GM12878 (cell line): ENCODE results near the gene AIG1. TPM values are rescaled to one million over a fixed set of nuclear protein-coding genes. Genes with fewer than 3 reads are reported as not detected.

ENCODE experiments used
- ATAC-seq: fragments of 200-7000 bp; cut with Tn5 transposase; 3 replicates; pipeline ENCODE4 v1.9.1; 2020; ENCODE audit warnings: mild to moderate bottlenecking, moderate library complexity
- BruUV-seq: library from RNA; stranded (reverse); fragments of 400-500 nt; replicated peaks from 2 replicates; lab custom pipeline; 2021; lab: Mats Ljungman, UMichigan
- CTCF ChIA-PET: fragments of 300-600 bp; sonication (Branson Sonifier 250); formaldehyde crosslinking; extraction: SDS; loops from one replicate; lab custom pipeline; 2021; ENCODE audit warnings: inconsistent platforms; lab: Yijun Ruan, JAX
- POLR2A ChIA-PET: fragments of 350-600 bp; formaldehyde crosslinking; extraction: SDS; loops from one replicate; lab custom pipeline; 2021; ENCODE audit warnings: inconsistent platforms; lab: Charles Lee
- RAD21 ChIA-PET: fragments of 300-600 bp; sonication (Branson Sonifier 250); formaldehyde crosslinking; loops from one replicate; lab custom pipeline; 2023; ENCODE audit warnings: antibody characterized with exemption; ENCODE audit not compliant: unreplicated experiment; lab: Charles Lee
- SMC1A ChIA-PET: fragments of 300-600 bp; sonication (Branson Sonifier 250); formaldehyde crosslinking; loops from one replicate; lab custom pipeline; 2023; ENCODE audit not compliant: unreplicated experiment, uncharacterized antibody; lab: Charles Lee
- DNase-seq: peaks from one replicate; pipeline ENCODE4 v3.0.0-alpha.2; 2011; ENCODE audit warnings: low read depth, low spot score
- FAIRE-seq: peaks from 3 replicates; lab custom pipeline; 2011; peaks lifted over from hg19 to GRCh38; lab: Jason Lieb, UNC
- H2AFZ ChIP-seq: 2 replicates; pipeline ENCODE4 v1.6.0; 2011; ENCODE audit warnings: low read depth, low read length, control low read depth; ENCODE audit not compliant: control insufficient read depth
- H3K27ac ChIP-seq: 2 replicates; pipeline ENCODE4 v1.5.1; 2011; ENCODE audit warnings: control low read depth; ENCODE audit not compliant: control insufficient read depth, insufficient read depth
- H3K27me3 ChIP-seq, 2 experiments: replicated peaks in 1 of 2; 2 replicates each; pipeline versions ENCODE4 v1.6.0 to v1.6.1; 2011; ENCODE audit warnings: low read length in 1 of 2; ENCODE audit not compliant: control insufficient read depth in 2 of 2, insufficient read depth in 2 of 2
- H3K36me3 ChIP-seq, 2 experiments: 2 replicates each; pipeline ENCODE4 v1.5.1; 2011; ENCODE audit warnings: low read length in 1 of 2; ENCODE audit not compliant: control insufficient read depth in 2 of 2, insufficient read depth in 2 of 2
- H3K4me1 ChIP-seq: 2 replicates; pipeline ENCODE4 v1.6.1; 2011; ENCODE audit warnings: mild to moderate bottlenecking, low read length, moderate library complexity, mixed read lengths; ENCODE audit not compliant: control insufficient read depth, insufficient read depth
- H3K4me2 ChIP-seq: 2 replicates; pipeline ENCODE4 v1.6.0; 2011; ENCODE audit warnings: control low read depth; ENCODE audit not compliant: control insufficient read depth, insufficient read depth
- H3K4me3 ChIP-seq: fragments of 200-600 bp; sonication (generic); 2 replicates; pipeline ENCODE4 v1.5.1; 2016
- H3K79me2 ChIP-seq: 2 replicates; pipeline ENCODE4 v1.6.0; 2011; ENCODE audit warnings: low read length; ENCODE audit not compliant: control insufficient read depth, insufficient read depth
- H3K9ac ChIP-seq: 2 replicates; pipeline ENCODE4 v1.8.0; 2011; ENCODE audit warnings: low read length, control low read depth, mixed read lengths; ENCODE audit not compliant: control insufficient read depth, insufficient read depth
- H3K9me3 ChIP-seq: replicated peaks from 3 replicates; pipeline ENCODE4 v1.5.1; 2011; ENCODE audit warnings: mild to moderate bottlenecking, low read length; ENCODE audit not compliant: control insufficient read depth, insufficient read depth
- H4K20me1 ChIP-seq: 2 replicates; pipeline ENCODE4 v1.6.0; 2011; ENCODE audit not compliant: control insufficient read depth, insufficient read depth
- BCL3 ChIP-seq: IDR thresholded peaks from 2 replicates; pipeline ENCODE4 v1.6.1; 2011; ENCODE audit warnings: borderline replicate concordance, low read depth, mild to moderate bottlenecking, moderate library complexity, low read length; ENCODE audit not compliant: insufficient read depth, poor library complexity, severe bottlenecking
- ELK1 ChIP-seq: IDR thresholded peaks from 2 replicates; pipeline ENCODE4 v1.6.1; 2012; ENCODE audit warnings: low read depth, low read length, improper control_type of control experiment
- ETV6 ChIP-seq, 2 experiments: fragments of 450-650 bp in 1 of 2; IDR thresholded peaks in 1 of 2; conservative IDR thresholded peaks in 1 of 2; 2 replicates each; pipeline ENCODE4 v1.6.1; 2014; ENCODE audit warnings: antibody characterized with exemption in 1 of 2, borderline replicate concordance in 1 of 2, low read depth in 1 of 2, mild to moderate bottlenecking in 1 of 2, moderate library complexity in 1 of 2
- HDAC2 ChIP-seq: fragments of 200-600 bp; sonication (generic); IDR thresholded peaks from 2 replicates; pipeline ENCODE4 v1.6.1; 2017
- PBX3 ChIP-seq: IDR thresholded peaks from 2 replicates; pipeline ENCODE4 v1.6.1; 2011; ENCODE audit warnings: mild to moderate bottlenecking, low read depth, low read length, moderate library complexity; ENCODE audit not compliant: insufficient replicate concordance
- STAT3 ChIP-seq: IDR thresholded peaks from 2 replicates; pipeline ENCODE4 v1.6.1; 2011; ENCODE audit warnings: low read depth, low read length, improper control_type of control experiment
- WGBS: methylation state at CpG from one replicate; pipeline ENCODE4 v1.1.6; 2016; ENCODE audit warnings: low lambda C conversion rate; ENCODE audit not compliant: insufficient replicate concordance, insufficient coverage; ENCODE audit errors: missing lambda C conversion rate; 5-methylcytosine and 5-hydroxymethylcytosine counted together
- in situ Hi-C: fragments of 300-500 bp; cut with MboI; formaldehyde crosslinking; loops from 9 replicates; pipeline ENCODE4 v1.14.3; 2018; ENCODE audit warnings: mixed read lengths
- intact Hi-C: fragments of 100-400 bp; cut with micrococcal nuclease; formaldehyde crosslinking; loops from one replicate; pipeline ENCODE4 v1.14.2; 2022; ENCODE audit not compliant: unreplicated experiment
- polyA plus RNA-seq, 11 experiments: library from polyadenylated mRNA; depleted of rRNA in 4 of 11; unstranded in 6 of 11; stranded (reverse) in 5 of 11; fragments of >200 nt; fragmentation: Nextera tagmentation in 4 of 11; fragmentation: Illumina TruSeq in 1 of 11; extraction: Ambion mirVana in 4 of 11; extraction: Trizol in 1 of 11; gene quantifications; 1 replicate in 1 of 11; 2 replicates in 10 of 11; pipeline versions ENCODE4 v1.2.1 to v1.2.3, GENCODE V29; 2011 to 2016; ENCODE audit warnings: inconsistent platforms in 2 of 11, missing spikeins in 2 of 11, low read depth in 1 of 11
- total RNA-seq, 4 experiments: library from RNA; depleted of rRNA in 3 of 4; stranded (reverse); fragments of >200 nt in 3 of 4; fragmentation: Illumina TruSeq in 1 of 4; extraction: Trizol in 1 of 4; gene quantifications; 2 replicates each; pipeline versions ENCODE4 v1.2.1 to v1.2.3, GENCODE V29; 2013 to 2021

Gene AIG1
- total and polyA plus RNA-seq, 10 of the 15 experiments (the other 5 are each of a cell fraction or from before 2014, with no cell fraction given) = 27.0 to 74.5 (median 36.4) TPM

- no peak for FAIRE-seq
- SMC1A ChIA-PET = interaction anchor here (0.8 to 1.0 kb wide), 2 partner anchors 9 to 11 kb away, joined by 3 to 4 read pairs; no protein-coding TSS in a partner anchor
Measured at GRCh38 chr6:143241911-143242310, 181.2 kb downstream of the AIG1 start.

More at GRCh38 chr6:143241911-143242310, 181.2 kb downstream of the AIG1 start:
- Histone ChIP-seq H3K4me2 (no peak overlapping the region), H3K4me1 (no peaks in the 10 kb centered on the region), H3K9me3 (no peaks in the 10 kb centered on the region), H3K79me2 (no peaks in the 10 kb centered on the region), H3K36me3 (no peaks in the 10 kb centered on the region), H2AFZ (no peak overlapping the region), H3K27ac (no peak overlapping the region), H3K9ac (no peak overlapping the region), H4K20me1 (no peaks in the 10 kb centered on the region), H3K27me3 (no peaks in the 10 kb centered on the region), H3K4me3 (no peak overlapping the region)
- POLR2A ChIA-PET = no interaction called here
- CTCF ChIA-PET = interaction anchor here (1.0 to 2.3 kb wide), 3 partner anchors 9 to 185 kb away, joined by 3 to 8 read pairs (median 6); no protein-coding TSS in a partner anchor
- TF ChIP-seq PBX3 (no peak), ETV6 (conservative IDR thresholded peaks at IDR 0.05 in 1 of 2, IDR thresholded peaks at IDR 0.05 in 1 of 2; ENCODE audit: borderline replicate concordance in 1 of 2, low read depth in 1 of 2) (no peak), BCL3 (no peak), HDAC2 (no peak), STAT3 (no peak), ELK1 (no peak)
- in situ Hi-C loops = no loop called here
- intact Hi-C loops = no loop called here
- DNase-seq = no peak
- WGBS = 90% methylated on average over 5 of the region's 5 CpGs
- no TSS peak for BruUV-seq
- ATAC-seq = no peak
- RAD21 ChIA-PET = no interaction called here
